ENCODE measurements around the gene CENPN. TPM values are rescaled to one million over a fixed set of nuclear protein-coding genes. Genes with fewer than 3 reads are reported as not detected.

Gene CENPN
- total and polyA plus RNA-seq, 2 of the 8 experiments (the other 6 are each of a cell fraction or from before 2014, with no cell fraction given) = 32.8 to 67.0 TPM

- 1% methylated on average over 17 of the region's 27 CpGs; no CpG with 5 or more reads in 1 of the 2 experiments for WGBS, 2 experiments (ENCODE audit: extremely low coverage in 1 of 2, insufficient coverage in 1 of 2, insufficient read length in 1 of 2, insufficient replicate concordance in 2 of 2, low coverage in 1 of 2, low lambda C conversion rate in 2 of 2, missing lambda C conversion rate in 1 of 2)
Measured at GRCh38 chr16:81076566-81077075, 69.6 kb downstream of the CENPN start.

More at GRCh38 chr16:81076566-81077075, 69.6 kb downstream of the CENPN start:
- Histone ChIP-seq H2BK120ac (replicated peaks; ENCODE audit: low read depth, low read length) (no peak overlapping the region), H3K27ac (ENCODE audit: low read depth, low read length) (peak overlapping the region; percentile 41; the same call in 1 of the 2 replicates), H4K91ac (replicated peaks; ENCODE audit: insufficient read length, low read length) (no peak overlapping the region), H3K14ac (ENCODE audit: insufficient read length) (no peak overlapping the region), H2AK5ac (ENCODE audit: low read depth, low read length) (no peak overlapping the region), H3K36me3 (ENCODE audit: control insufficient read depth in 2 of 4, insufficient read depth in 4 of 4, low read length in 3 of 4) (peaks cover 0 to 1% (median 0%) of the 10 kb centered on the region in 4 experiments; a peak in 1 of 8 replicates), H2AFZ (ENCODE audit: low read length) (peak overlapping the region; percentile 78), H3K79me1 (ENCODE audit: low read depth, low read length) (no peaks in the 10 kb centered on the region), H3K18ac (ENCODE audit: extremely low read depth, low read length) (peak overlapping the region; percentile 54), H3K23me2 (ENCODE audit: low read depth, low read length) (peaks cover 6% of the 10 kb centered on the region; the same call in 1 of the 2 replicates), H3K23ac (ENCODE audit: insufficient read length) (no peak overlapping the region), H4K20me1 (replicated peaks in 1 of 2; ENCODE audit: control insufficient read depth in 1 of 2, insufficient read depth in 2 of 2, low read length in 2 of 2) (no peaks in the 10 kb centered on the region), H3K4me2 (ENCODE audit: insufficient read depth in 1 of 2, low read depth in 2 of 2, low read length in 2 of 2) (peak overlapping the region; percentile 77 to 84), H3K4me3 (ENCODE audit: extremely low read depth in 1 of 4, insufficient read depth in 2 of 4, low read depth in 3 of 4, low read length in 4 of 4) (peak overlapping the region; percentile 64 to 90 (median 80)), H3K79me2 (ENCODE audit: control insufficient read depth in 1 of 2, insufficient read depth in 2 of 2, low read length in 2 of 2) (no peaks in the 10 kb centered on the region), H2BK20ac (ENCODE audit: low read length) (no peak overlapping the region), H4K8ac (ENCODE audit: extremely low read depth, insufficient read depth, low read length) (no peak overlapping the region), H3K9ac (replicated peaks in 1 of 4; ENCODE audit: extremely low read depth in 1 of 4, low read depth in 3 of 4, low read length in 3 of 4) (peak overlapping the region in 3 of 4 experiments; percentile 67 to 90 (median 69); a peak in 5 of 7 replicates), H3K4me1 (replicated peaks in 1 of 4; ENCODE audit: control insufficient read depth in 3 of 4, insufficient read depth in 4 of 4, low read length in 3 of 4) (peaks cover 0 to 2% (median 0%) of the 10 kb centered on the region in 4 experiments; a peak in 3 of 7 replicates), H3K27me3 (replicated peaks in 1 of 4; ENCODE audit: control insufficient read depth in 3 of 4, extremely low read depth in 1 of 4, insufficient read depth in 3 of 4, low read length in 3 of 4) (no peaks in the 10 kb centered on the region), H2BK12ac (ENCODE audit: low read depth, low read length) (no peak overlapping the region), H4K5ac (ENCODE audit: insufficient read length, low read depth, low read length) (no peak overlapping the region), H2BK15ac (ENCODE audit: low read length) (no peak overlapping the region), H3K9me3 (ENCODE audit: insufficient read depth in 2 of 2, low read depth in 1 of 2, low read length in 1 of 2) (no peaks in the 10 kb centered on the region), H3K4ac (replicated peaks; ENCODE audit: insufficient read length, low read depth, low read length) (no peak overlapping the region), H2BK5ac (ENCODE audit: low read depth, low read length) (no peak overlapping the region; the same call in 1 of the 2 replicates), H3K56ac (replicated peaks; ENCODE audit: insufficient read length, low read depth, low read length) (no peak overlapping the region)
- TF ChIP-seq MAX (IDR thresholded peaks at IDR 0.05) (peak; percentile 82), EGR1 (IDR thresholded peaks at IDR 0.05; ENCODE audit: borderline replicate concordance, low read depth, low read length) (no peak), SP4 (IDR thresholded peaks at IDR 0.05; ENCODE audit: low read length) (no peak), E2F6 (IDR thresholded peaks at IDR 0.05) (peak; percentile 56; the same call in 1 of the 2 replicates), SP1 (IDR thresholded peaks at IDR 0.05; ENCODE audit: low read depth, low read length) (0 out of 2 replicates have a peak, but pooled peaks have one; percentile 33), TAF7 (optimal IDR thresholded peaks at IDR 0.05; ENCODE audit: borderline replicate concordance, low read depth, low read length) (peak; percentile 41), NRF1 (IDR thresholded peaks at IDR 0.05; ENCODE audit: low read depth, low read length) (0 out of 2 replicates have a peak, but pooled peaks have one; percentile 6), CBX5 (IDR thresholded peaks at IDR 0.05; ENCODE audit: low read depth, low read length) (no peak), POLR2AphosphoS5 (IDR thresholded peaks at IDR 0.05; ENCODE audit: low read depth, low read length) (peak; percentile 42; the same call in 1 of the 2 replicates), ZNF274 (IDR thresholded peaks at IDR 0.05; ENCODE audit: borderline replicate concordance, extremely low read depth, low read length) (no peak), PHF8 (conservative IDR thresholded peaks at IDR 0.05; ENCODE audit: low read depth, low read length) (peak; percentile 16), SRF (IDR thresholded peaks at IDR 0.05; ENCODE audit: low read depth, low read length) (0 out of 2 replicates have a peak, but pooled peaks have one; percentile 3)
- FAIRE-seq (peak; percentile 42), DNase-seq (ENCODE audit: low read depth in 1 of 2, low spot score in 2 of 2) (peak in 1 of 2 experiments; percentile 96)
- POLR2A ChIA-PET (ENCODE audit: partially characterized antibody) = interaction anchor here (0.6 to 4.1 kb wide), 17 partner anchors 8 to 238 kb away, joined by 3 to 35 read pairs (median 3); partner anchors contain the start of genes ATMIN, CENPN, CMC2 and GAN
- CTCF ChIA-PET (ENCODE audit: partially characterized antibody) = interaction anchor here (1.0 to 1.9 kb wide), 7 partner anchors 12 to 43 kb away, joined by 3 to 6 read pairs (median 4); partner anchors contain the start of gene ATMIN
